ENCODE data around the gene ITPK1. TPM values are rescaled to one million over a fixed set of nuclear protein-coding genes. Genes with fewer than 3 reads are reported as not detected.

The ITPK1 gene
- total RNA-seq, 1 experiment from 2014 or later, result 38.5 TPM

DNA sequence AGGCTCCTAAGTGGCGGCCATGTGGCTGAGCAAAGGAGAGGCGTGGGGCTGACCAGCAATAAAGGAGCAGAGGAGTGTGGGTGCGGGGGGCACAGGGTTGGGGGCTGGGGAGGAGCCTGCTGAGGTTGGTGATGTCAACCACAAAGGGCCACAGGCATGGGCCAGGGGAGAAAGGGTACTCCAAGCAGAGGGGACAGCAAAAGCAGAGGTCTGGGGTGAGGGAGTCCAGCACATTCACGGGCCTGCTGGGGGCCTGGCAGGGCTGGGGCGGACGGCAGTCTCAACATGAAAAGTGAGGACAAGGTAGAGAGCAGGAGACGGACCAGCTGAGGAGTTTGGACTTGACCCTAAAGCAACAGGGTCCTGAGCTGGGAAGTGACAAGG, 111.0 kb downstream of the ITPK1 start:
- Histone ChIP-seq H3K27ac (ENCODE audit: low read depth, low read length, poor library complexity, severe bottlenecking) (no peak overlapping the region), H3K36me3 (ENCODE audit: insufficient read depth, low read length, poor library complexity, severe bottlenecking) (no peaks in the 10 kb centered on the region), H3K4me1 (ENCODE audit: insufficient read depth, low read length, poor library complexity, severe bottlenecking) (peaks cover 7% of the 10 kb centered on the region), H3K27me3 (replicated peaks; ENCODE audit: insufficient read depth, low read depth, low read length, poor library complexity) (no peaks in the 10 kb centered on the region), H3K9me3 (ENCODE audit: low read depth, low read length, poor library complexity, severe bottlenecking) (no peaks in the 10 kb centered on the region), H3K4me3 (ENCODE audit: low read depth, low read length, poor library complexity, severe bottlenecking) (no peak overlapping the region)
- DNase-seq (ENCODE audit: low spot score), result no peak
- ChIA-PET POLR2A (ENCODE audit: low non-redundant PET) (no interaction called here), CTCF (no interaction called here)
- BruUV-seq (replicated peaks), result no TSS peak
- intact Hi-C loops (cut with micrococcal nuclease; ENCODE audit: unreplicated experiment), result no loop called here
- TF ChIP-seq, protein P1, sequence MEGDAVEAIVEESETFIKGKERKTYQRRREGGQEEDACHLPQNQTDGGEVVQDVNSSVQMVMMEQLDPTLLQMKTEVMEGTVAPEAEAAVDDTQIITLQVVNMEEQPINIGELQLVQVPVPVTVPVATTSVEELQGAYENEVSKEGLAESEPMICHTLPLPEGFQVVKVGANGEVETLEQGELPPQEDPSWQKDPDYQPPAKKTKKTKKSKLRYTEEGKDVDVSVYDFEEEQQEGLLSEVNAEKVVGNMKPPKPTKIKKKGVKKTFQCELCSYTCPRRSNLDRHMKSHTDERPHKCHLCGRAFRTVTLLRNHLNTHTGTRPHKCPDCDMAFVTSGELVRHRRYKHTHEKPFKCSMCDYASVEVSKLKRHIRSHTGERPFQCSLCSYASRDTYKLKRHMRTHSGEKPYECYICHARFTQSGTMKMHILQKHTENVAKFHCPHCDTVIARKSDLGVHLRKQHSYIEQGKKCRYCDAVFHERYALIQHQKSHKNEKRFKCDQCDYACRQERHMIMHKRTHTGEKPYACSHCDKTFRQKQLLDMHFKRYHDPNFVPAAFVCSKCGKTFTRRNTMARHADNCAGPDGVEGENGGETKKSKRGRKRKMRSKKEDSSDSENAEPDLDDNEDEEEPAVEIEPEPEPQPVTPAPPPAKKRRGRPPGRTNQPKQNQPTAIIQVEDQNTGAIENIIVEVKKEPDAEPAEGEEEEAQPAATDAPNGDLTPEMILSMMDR (conservative IDR thresholded peaks at IDR 0.05; ENCODE audit: low read depth, low read length), result no peak
- TF ChIP-seq EZH2 (IDR thresholded peaks at IDR 0.05; ENCODE audit: borderline replicate concordance, low read depth, low read length, poor library complexity, severe bottlenecking), result no peak

GRCh38 chr14:93003945-93004698, 111.6 kb downstream of the ITPK1 start:
- Histone ChIP-seq H3K36me3 (ENCODE audit: insufficient read depth, low read length, poor library complexity, severe bottlenecking) (no peaks in the 10 kb centered on the region), H3K4me1 (ENCODE audit: insufficient read depth, low read length, poor library complexity, severe bottlenecking) (peaks cover 7% of the 10 kb centered on the region), H3K27me3 (replicated peaks; ENCODE audit: insufficient read depth, low read depth, low read length, poor library complexity) (no peaks in the 10 kb centered on the region), H3K4me3 (ENCODE audit: low read depth, low read length, poor library complexity, severe bottlenecking) (no peak overlapping the region), H3K27ac (ENCODE audit: low read depth, low read length, poor library complexity, severe bottlenecking) (no peak overlapping the region), H3K9me3 (ENCODE audit: low read depth, low read length, poor library complexity, severe bottlenecking) (no peaks in the 10 kb centered on the region)
- TF ChIP-seq, protein P1 (conservative IDR thresholded peaks at IDR 0.05; ENCODE audit: low read depth, low read length), result no peak
- no peak for TF ChIP-seq EZH2 (IDR thresholded peaks at IDR 0.05; ENCODE audit: borderline replicate concordance, low read depth, low read length, poor library complexity, severe bottlenecking)
- DNase-seq (ENCODE audit: low spot score), result no peak
- BruUV-seq (replicated peaks), result no TSS peak
- ChIA-PET POLR2A (ENCODE audit: low non-redundant PET) (no interaction called here), CTCF (no interaction called here)
- intact Hi-C loops (cut with micrococcal nuclease; ENCODE audit: unreplicated experiment), result no loop called here

DNA sequence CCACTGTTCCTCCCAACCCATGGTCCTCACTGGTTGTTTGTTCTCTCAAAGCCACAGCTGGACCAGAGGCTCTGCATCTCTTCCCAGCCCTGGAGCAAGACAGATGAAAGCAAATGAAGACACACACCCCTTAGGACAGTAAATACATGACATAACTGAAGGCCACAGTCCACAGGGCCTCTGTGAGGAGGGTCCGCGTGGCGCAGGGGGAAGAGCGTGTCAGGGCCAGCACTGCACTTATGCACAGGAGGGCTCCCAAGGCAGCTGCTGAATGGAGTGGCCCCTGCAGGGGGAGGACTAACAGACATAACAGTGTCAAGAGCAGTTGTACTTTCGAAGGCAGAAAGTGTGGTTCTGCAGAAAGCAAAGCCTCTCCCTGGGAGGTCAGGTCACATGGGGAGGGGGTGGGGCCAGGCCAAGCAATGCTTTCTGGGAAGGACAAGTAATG, 112.8 kb downstream of the ITPK1 start:
- no peak overlapping the region for H3K27ac ChIP-seq (ENCODE audit: low read depth, low read length, poor library complexity, severe bottlenecking)
- POLR2A ChIA-PET (ENCODE audit: low non-redundant PET), result no interaction called here

More for the DNA sequence above, 112.8 kb downstream of the ITPK1 start:
- Histone ChIP-seq H3K4me1 (ENCODE audit: insufficient read depth, low read length, poor library complexity, severe bottlenecking) (peaks cover 7% of the 10 kb centered on the region), H3K9me3 (ENCODE audit: low read depth, low read length, poor library complexity, severe bottlenecking) (no peaks in the 10 kb centered on the region), H3K36me3 (ENCODE audit: insufficient read depth, low read length, poor library complexity, severe bottlenecking) (no peaks in the 10 kb centered on the region), H3K27me3 (replicated peaks; ENCODE audit: insufficient read depth, low read depth, low read length, poor library complexity) (no peaks in the 10 kb centered on the region), H3K4me3 (ENCODE audit: low read depth, low read length, poor library complexity, severe bottlenecking) (no peak overlapping the region)
- DNase-seq (ENCODE audit: low spot score), result no peak
- CTCF ChIA-PET, result no interaction called here
- intact Hi-C loops (cut with micrococcal nuclease; ENCODE audit: unreplicated experiment), result no loop called here
- no TSS peak for BruUV-seq (replicated peaks)
- TF ChIP-seq, protein P1 (conservative IDR thresholded peaks at IDR 0.05; ENCODE audit: low read depth, low read length), result no peak
- TF ChIP-seq EZH2 (IDR thresholded peaks at IDR 0.05; ENCODE audit: borderline replicate concordance, low read depth, low read length, poor library complexity, severe bottlenecking), result no peak

Data from A673 (cell line).